HG03442 (cell line): ENCODE data around the gene ELL2.
"Not testable (repeated sequence)": the region's sequence is repeated elsewhere in the genome, so short reads cannot be mapped to it uniquely, and the experiment has no call there.

Experiments
- ATAC-seq: cut with Tn5 transposase; IDR thresholded peaks from one replicate; pipeline ENCODE4 v1.9.1; 2021; ENCODE audit warnings: mild to moderate bottlenecking, moderate library complexity; ENCODE audit not compliant: unreplicated experiment

ELL2 gene

DNA sequence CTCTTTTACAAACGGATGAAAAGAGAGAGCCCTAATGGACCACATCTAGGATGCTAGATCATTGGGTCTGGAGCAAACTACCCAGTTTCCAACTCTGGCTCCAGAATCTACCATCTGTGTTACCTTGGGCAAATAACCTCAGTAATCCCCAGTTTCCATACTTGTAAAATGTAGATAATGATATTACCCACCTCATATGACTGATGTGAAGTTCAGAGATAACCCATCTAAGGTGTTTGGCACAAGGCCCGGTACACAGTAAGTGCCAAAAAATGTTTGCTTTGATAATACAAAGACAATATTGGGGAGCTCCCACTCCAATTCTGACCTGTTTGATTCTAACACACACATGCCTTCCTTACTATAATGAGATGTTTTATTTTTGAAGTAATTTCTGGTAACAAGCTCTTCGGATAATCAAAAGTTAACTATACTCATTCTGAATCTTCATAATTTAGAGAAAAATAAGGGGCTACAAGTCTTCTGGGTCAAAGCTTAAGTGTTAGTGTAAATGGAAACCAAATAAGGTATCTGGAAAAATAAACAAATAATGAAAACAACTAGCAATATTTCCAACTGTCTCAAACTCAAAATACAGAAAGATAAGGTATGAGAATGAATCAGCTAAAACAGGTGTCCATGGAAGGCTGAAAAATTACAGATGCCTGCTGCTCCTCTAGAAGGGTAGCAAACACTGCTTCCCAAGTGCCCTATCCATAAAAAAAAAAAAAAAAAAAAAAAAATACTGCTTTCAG, 30.4 kb downstream of the ELL2 start:
- no peak for ATAC-seq

DNA sequence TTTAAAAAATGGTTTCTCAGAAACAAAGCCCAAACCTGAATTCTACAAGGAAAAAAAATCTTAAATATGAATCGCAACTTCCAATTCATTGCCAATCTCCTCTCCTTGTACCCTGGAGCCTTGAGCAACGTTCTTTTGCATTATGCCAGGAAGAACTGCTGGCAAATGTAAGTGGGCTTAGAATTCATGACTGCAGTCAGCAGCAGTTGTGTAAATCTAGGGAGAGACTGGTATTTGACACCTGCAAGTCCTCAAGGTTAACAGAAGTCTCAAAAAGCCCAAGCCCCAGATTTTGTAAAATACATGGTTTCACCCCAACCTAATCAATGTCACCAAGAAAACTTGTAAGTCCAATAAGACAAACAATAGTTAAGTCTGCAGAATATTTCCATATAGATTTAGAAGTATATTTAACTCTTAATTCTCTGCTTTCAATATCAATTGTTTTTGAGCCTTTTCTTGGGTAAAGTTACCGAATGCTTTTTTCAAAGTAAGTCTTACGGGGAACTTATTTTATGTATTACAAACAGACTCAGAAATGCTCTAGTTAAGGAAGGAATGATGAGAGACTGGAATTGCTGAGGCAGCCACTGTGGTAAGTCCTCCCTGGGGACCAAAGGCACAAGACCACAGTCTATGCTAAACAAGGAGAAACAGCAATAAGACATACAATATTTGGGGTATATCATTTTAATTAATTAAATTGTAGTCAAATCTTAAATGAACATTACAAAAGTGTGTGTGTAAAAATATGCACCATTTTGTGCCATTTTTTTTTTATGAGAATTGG, 31.3 kb downstream of the ELL2 start:
- ATAC-seq = no peak

DNA sequence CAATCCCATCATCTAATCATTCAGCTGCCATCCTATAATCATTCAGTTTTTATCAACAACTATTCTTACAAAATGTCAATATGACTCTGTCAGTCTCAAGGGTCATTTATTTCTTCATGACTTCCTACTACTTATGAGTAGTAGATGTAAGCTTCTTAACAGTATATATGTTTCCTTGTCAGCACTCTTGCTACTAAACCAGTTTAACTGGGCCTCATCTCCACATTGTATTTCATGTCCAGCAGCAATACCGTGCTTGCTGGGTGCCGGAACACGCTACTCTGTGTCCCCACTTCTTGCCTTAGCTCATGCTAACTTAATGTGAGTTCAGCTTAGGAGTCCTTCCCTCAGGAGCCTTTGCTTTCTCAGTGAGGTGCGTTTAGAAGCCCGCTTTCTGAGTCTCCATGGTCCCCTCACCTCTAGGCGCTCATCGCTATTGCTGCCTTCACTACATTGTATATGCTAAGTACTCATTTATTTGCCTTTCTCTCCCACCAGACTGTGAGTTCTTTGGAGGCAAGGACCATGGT, 32.9 kb downstream of the ELL2 start:
- ATAC-seq = no peak

DNA sequence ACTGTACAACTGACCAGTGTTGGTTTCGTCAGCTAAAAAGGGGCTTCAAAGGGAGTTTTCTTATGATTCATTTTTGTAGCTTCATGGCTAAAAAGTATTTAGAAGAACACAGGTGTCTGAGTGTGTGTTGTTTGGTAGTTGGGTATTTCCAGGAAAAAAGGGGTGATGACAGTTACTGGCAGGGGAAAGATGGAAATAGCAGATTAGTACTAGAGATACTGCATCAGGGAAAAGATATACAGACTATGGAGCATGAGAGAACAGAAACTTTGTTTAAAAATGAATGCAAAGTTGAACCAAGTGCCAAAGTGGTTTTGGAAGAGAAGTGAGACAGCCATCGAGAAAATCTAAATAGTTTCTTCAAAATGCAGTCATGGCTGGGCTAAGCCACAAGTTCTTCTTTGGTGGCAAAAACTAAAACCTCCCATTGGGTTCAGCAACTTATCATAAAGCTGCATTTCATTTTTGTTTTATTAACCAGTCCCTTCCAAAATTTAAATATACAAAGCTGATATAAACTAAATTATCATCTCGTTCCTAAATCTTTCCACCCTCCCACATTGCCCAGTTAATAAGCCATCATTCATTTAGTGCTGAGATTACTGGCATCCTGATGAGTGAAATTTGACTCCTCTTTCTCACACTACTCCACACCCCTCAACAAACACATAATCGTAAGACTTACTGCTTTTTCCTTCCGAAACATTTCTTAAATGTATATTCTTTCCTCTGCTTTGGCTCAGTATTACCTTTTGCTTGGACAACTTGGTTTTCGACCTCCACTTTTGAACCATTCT, 33.5 kb downstream of the ELL2 start:
- peak; percentile 45 for ATAC-seq

DNA sequence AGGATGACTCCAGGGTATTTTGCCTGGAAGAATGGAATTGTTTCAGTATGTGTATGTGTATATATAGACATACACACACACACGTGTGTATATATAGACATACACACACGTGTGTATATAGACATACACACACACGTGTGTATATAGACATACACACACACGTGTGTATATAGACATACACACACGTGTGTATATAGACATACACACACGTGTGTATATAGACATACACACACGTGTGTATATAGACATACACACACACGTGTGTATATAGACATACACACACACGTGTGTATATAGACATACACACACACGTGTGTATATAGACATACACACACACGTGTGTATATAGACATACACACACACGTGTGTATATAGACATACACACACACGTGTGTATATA, 34.4 kb downstream of the ELL2 start:
- ATAC-seq = not testable (repeated sequence)

DNA sequence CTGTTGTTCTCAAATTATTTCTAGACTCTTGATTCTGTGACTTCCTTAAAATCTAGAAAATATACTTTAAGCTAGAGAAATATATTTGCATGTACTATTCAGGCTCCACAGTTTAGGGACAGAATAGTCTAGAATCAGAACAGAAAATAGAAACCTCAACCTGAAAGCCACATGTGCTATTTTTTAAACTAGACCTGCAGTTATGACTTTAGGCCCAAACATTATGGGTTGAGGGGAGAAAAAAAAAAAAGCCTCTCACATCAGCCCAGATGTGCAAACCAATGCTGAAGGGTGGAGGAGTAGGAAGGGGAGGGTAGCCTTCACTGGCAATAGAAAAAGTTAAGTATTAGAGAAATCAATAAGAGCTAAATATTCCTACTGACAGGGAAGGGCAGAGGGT, 35.7 kb downstream of the ELL2 start:
- ATAC-seq = peak; percentile 37

DNA sequence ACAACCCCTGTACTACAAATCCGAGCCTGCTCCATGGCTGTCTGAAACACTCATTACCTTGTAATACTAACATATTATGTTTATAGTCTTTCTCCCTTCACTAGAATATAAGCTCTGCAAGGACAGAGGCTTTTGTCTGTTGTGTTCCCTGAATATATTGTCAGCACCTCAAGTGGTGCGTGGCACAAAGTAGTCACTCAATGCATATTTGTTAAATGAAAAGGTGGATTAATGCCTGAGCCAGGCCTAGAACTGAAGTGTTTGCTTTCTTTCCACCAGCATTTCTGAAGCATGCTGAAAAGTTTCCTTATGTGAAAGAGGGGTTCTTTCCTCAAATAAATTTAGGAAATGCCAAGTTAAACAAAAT, 36.3 kb downstream of the ELL2 start:
- ATAC-seq = no peak

DNA sequence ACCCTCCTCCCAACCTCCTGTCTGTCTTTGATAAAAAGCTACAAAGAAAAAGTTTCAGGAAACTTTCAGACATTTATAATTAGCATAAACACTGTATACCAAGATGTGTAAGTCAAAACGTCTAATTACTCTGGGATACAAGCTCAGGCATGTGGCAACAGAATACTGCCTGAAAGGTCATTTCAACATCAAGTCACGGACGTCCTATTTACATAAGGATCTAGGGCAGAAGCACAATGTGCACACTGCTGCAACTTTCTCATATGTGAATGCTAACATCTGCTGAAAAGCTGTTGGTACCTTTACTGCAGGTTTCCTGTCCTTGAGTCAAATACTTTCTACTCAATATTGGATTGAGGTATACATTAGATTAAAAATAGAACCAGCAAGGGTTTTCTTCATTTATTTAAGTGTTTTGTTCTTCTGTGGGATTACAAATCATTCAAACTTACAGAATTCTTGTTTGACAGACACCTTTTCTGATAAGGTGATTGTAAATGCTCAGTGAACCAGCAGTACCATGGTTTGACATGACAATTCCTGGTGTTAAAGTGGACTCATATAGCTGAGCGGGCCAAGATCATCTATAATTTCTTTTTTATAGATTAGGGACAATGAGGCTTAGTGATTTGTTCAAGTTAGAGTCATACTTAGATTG, 36.8 kb downstream of the ELL2 start:
- peak; percentile 23 for ATAC-seq

DNA sequence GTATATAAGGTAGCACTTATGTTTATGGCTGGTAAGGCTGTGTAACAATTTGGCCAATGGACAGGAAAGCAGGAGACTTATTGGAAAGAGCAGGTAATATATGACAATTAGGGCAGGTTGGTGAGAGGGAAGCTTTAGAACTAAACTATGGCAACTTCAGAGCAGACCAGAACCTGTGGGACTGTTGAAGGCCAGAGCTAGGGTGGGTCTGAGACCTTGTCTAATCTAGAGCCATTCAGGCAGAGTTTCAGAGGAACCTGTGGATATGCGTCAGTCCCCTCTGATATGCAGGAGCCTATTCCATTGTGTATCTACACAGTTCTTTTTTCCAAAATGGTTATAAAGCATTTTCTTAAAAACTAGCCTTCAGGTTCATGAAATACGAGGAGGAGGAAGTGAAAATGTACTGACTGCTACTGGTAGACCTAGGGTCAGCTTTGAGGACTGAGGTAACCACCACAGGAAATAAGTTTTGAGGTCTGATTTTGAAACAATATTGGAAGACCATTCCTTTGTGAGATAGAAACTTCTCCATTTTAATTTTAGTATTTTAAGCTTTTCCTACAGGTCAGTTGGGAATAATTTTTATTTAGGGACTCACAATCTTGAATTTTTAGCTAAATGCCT, 37.6 kb downstream of the ELL2 start:
- ATAC-seq = peak; percentile 34

DNA sequence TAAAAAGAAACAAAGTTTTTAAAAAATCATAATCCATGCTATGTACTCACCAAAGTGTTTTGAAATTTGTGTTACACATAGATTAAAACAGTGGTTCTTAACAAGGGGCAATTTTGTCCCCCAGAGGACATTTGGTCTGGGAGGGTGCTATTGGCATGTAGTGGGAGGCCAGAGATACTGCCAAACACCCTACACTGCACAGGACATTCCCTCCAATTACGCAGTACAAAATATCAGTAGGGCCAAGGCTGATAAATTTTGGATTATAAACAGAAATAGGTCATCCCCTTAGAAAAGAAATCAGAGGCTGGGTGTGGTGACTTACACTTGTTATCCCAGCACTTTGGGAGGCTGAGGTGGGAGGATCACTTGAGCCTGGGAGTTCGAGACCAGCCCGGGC, 38.9 kb downstream of the ELL2 start:
- no peak for ATAC-seq

DNA sequence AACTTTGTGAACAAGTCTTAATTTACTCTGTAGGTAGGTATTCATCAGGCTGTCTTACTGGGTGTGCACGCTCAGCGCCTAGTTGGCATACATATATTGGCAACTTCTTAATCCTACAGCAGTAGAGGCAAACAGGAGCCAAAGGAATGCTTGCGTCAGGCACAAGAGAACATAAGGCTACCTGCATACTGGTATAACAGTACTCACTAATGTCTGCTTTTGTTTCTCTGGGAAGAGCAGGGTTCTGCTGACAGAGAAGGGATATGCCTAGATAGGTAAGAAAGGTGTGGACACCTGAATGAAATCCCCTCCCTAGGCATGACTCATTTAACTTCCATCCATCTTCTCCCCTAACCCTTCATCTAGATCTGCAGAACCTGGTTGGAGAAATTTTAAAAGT, 40.1 kb downstream of the ELL2 start:
- ATAC-seq = no peak

DNA sequence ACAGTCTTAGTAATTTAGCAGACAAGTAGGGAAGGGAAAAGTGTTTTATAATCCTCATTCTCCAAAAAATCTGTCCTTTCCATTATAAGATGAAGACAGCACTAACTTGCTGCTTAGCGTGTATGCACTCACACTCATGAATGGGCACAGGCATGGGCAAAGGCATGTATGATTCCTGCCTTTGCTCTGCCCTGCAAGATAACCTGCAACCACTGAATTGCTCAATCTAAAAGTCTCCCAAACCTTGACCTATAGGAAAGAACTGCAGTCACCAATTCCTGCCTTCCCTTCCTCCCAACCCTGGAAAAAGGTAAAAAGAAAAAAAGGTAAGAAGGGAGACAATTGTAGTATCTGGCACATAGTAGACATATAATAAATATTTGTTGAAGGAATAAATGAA, 40.8 kb downstream of the ELL2 start:
- ATAC-seq = no peak

DNA sequence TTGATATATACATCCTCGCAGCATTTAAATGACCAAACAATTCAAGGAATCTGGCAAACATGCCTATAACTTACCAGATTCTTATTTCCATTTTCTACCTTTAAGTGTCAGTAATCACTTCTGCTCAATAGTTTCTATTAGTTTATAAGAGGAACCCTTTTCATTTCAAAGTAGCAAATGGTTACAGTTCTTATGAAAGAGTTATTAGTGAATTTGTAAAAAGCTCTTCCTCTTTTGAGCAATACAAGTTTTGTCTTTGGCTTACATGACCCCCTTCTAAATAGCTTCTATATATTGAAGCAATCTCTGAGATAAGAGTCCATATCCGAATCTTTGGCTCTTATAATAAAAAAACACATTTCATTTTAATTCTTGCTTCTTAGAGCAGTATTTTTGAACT, 42.0 kb downstream of the ELL2 start:
- no peak for ATAC-seq

DNA sequence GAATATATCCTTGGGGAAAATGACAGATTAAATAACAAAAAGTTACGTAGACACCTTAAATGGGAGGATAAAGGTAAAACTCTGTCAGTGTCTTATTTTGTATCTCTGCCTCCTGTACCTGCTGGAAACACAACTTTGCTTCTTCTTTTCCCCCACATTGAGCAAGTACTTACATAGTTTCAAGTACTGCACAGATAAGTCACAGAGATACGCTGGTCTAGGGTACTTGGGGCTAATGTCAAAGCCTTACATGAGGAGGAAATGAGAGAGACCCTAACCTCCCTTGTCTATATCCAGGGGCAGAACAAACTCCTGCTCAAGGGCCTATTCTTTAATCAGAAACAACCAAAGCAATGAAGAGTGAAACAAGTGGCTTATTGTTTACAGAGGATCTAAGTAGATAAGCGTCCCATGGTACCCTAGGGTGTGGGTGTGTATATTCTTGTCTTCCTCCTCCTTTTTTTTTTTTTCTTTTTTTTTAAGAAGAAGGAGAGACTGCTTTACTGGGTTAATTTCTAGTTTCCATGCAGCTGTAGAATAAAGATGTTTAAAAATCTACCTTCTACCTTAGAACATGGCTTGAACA, 43.1 kb downstream of the ELL2 start:
- ATAC-seq = no peak

DNA sequence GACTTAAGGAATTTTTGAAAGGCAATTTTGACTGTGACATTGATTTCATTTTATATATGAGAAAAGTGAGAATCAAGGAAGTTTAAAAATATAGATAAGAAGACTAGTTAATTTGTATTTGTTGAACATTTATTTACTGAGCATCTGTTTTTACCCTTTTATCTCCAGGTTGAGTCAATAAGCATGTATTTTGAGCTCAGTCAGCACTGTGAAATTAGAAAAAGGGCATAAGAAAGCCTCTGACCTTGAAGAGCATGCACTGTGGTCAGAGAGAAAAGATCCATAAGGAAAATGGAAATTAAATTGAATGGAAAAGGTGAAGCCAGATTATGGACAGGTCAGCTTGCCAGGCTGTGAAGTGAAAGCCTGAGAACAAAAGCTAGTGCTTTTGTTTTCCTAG, 44.4 kb downstream of the ELL2 start:
- no peak for ATAC-seq

DNA sequence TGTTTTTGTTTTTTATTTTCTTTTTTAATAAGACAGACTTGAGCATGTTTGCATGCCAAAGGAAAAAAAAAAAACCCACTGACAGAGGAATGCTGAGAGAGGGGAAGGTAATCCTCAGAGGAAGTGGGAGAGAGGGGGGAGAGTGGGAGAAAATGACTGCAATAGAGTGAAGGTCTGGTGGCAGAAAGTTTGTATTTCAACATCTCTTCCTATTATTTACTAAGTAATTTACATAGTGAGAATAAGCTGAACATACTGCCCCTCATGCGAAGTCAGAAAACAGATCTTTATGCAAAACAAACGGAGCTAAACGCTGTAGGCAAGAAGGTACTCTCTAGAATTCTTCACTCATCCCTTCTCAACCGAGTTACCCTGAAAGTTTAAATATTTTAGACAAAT, 45.0 kb downstream of the ELL2 start:
- no peak for ATAC-seq

DNA sequence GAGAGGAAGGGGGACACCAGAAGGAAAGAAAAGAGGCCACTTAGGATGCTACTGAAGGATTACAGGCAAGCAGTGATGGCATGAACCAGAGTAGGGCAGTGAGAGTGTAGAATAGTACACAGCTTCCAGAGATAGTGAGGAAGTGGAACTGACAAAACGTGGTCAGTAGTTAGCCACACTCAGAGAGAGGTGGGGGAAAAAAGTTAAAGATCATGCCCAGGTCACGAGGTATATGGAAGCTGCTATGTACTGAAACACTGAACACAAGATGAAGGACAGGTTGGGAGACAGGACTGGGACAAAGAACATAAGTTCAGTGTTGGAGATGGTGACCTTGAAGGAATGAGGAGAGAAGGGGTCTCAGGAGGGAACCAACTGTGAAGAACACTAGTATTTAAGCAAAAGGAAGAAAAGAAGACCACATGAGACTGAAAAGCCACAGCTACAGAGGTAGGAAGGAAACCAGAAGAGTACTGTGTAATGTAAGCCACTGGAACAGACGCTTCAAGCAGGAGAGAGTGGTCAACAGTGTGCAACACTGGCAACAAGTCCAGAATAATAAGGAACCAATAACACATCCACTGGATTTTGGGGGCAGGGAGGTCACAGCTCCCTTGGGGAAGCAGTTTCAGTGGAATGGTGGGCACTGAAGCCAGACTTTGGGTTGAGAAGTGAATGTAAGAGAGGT, 45.5 kb downstream of the ELL2 start:
- ATAC-seq = peak; percentile 68

DNA sequence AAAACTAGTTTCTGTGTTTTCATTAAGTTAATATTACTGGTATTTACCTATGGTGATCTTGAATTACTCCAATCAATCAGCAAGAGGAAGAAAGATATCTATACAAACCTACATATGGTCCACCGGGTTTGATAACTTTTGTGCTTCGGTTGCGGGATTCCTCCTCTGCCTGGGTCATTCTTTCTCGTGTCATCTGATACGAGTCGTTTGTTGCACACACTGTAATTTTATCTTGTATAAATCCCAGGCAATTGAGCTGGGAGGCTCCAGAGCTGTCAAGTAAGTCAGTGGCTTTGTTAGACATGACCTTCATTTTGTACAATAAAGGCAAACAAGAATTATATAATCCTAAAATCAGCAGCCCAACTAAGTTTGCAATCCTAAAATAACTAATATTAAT, 48.0 kb downstream of the ELL2 start:
- no peak for ATAC-seq

DNA sequence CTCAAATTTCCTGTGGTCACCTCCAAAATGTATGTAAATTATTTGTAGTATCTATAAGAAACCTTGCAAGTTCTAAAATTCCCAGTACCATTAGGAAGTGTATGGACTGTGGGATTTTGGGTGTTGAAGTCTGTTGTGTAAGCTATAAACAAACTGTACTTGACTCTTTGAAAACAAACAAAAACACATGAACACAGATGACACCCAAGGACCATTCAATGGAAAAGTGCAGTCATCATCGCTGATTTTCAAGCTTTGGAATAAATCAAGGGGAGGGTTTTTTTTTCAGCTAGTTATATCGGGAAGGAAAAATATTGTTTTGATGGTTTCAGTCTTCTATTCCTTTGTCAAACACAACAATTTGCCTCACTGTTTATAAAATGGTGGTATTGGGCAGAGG, 49.6 kb downstream of the ELL2 start:
- no peak for ATAC-seq

DNA sequence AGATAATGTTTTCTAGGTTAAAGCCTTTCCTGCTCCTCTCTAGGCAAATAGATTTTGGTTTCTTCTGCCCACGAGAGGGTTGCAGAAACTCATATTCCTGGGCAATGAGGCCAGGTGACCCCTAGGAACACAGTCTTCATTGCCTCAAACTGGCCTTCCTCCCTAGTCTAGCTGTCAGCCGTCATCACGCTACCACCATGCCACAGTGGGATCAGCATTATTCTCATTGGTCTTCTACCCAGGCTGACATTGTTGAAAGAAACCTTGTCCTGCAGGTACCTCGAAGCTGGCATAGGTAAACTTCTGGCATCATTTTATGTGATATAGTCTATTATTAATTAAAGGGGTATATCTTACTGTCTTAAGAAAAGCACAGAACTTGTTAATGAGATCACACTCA, 51.1 kb downstream of the ELL2 start:
- no peak for ATAC-seq
